Ishikawa (cell line): ENCODE measurements around the gene MSX1.

Experiments
- CREB1 ChIP-seq: IDR thresholded peaks from 2 replicates; pipeline ENCODE4 v1.6.1; 2012; ENCODE audit warnings: low read depth
- EP300 ChIP-seq: IDR thresholded peaks from 2 replicates; pipeline ENCODE4 v1.6.1; 2012; ENCODE audit warnings: borderline replicate concordance
- TF ChIP-seq, protein P1 (sequence below): IDR thresholded peaks from 2 replicates; pipeline ENCODE4 v1.6.1; 2012; ENCODE audit warnings: low read depth, mild to moderate bottlenecking

DNA sequence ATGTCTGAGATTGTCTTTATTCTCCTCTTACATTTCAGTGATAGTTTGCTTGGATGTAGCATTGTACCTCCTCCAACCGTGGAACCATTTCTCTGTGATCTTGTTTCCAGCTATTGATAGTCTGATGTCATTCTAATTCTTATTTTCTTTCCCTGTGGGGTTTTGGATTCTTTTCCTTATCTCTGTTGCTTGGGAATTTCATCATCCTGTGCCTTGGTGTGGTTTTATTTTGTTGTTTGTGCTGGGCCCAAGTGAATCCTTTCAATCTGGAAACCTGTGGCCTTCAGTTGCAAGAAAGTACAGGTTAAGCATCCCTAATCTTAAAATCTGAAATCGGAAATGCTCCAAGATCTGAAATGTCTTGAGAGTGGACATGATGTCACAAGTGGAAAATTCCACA, 22.0 kb downstream of the MSX1 start:
- TF ChIP-seq CREB1 (no peak), EP300 (no peak)
- TF ChIP-seq, protein P1, sequence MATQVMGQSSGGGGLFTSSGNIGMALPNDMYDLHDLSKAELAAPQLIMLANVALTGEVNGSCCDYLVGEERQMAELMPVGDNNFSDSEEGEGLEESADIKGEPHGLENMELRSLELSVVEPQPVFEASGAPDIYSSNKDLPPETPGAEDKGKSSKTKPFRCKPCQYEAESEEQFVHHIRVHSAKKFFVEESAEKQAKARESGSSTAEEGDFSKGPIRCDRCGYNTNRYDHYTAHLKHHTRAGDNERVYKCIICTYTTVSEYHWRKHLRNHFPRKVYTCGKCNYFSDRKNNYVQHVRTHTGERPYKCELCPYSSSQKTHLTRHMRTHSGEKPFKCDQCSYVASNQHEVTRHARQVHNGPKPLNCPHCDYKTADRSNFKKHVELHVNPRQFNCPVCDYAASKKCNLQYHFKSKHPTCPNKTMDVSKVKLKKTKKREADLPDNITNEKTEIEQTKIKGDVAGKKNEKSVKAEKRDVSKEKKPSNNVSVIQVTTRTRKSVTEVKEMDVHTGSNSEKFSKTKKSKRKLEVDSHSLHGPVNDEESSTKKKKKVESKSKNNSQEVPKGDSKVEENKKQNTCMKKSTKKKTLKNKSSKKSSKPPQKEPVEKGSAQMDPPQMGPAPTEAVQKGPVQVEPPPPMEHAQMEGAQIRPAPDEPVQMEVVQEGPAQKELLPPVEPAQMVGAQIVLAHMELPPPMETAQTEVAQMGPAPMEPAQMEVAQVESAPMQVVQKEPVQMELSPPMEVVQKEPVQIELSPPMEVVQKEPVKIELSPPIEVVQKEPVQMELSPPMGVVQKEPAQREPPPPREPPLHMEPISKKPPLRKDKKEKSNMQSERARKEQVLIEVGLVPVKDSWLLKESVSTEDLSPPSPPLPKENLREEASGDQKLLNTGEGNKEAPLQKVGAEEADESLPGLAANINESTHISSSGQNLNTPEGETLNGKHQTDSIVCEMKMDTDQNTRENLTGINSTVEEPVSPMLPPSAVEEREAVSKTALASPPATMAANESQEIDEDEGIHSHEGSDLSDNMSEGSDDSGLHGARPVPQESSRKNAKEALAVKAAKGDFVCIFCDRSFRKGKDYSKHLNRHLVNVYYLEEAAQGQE: no peak
